IMR-90 (cell line): ENCODE results near the gene POLR1A. TPM values are rescaled to one million over a fixed set of nuclear protein-coding genes. Genes with fewer than 3 reads are reported as not detected.

ENCODE experiments used
- ATAC-seq: fragments of 200-7000 bp; cut with Tn5 transposase; 2 replicates; pipeline ENCODE4 v1.9.1; 2020; ENCODE audit warnings: low read depth, mild to moderate bottlenecking, moderate library complexity
- BruUV-seq: library from RNA; stranded (reverse); fragments of 400-500 nt; replicated peaks from 2 replicates; lab custom pipeline; 2021; lab: Mats Ljungman, UMichigan
- CTCF ChIA-PET: fragments of 300-600 bp; formaldehyde crosslinking; extraction: SDS; loops from one replicate; lab custom pipeline; 2021; ENCODE audit warnings: antibody characterized with exemption; lab: Yijun Ruan, JAX
- POLR2A ChIA-PET: fragments of 300-600 bp; sonication (Branson Sonifier 250); formaldehyde crosslinking; loops from one replicate; lab custom pipeline; 2022; ENCODE audit warnings: antibody characterized with exemption; ENCODE audit not compliant: unreplicated experiment; lab: Charles Lee
- DNase-seq: peaks from one replicate; pipeline ENCODE4 v3.0.0; 2013
- H2AFZ ChIP-seq: replicated peaks from 2 replicates; pipeline ENCODE3; 2013; ENCODE audit warnings: low read length, mild to moderate bottlenecking; ENCODE audit not compliant: poor library complexity
- H2AK5ac ChIP-seq: 2 replicates; pipeline ENCODE4 v1.6.1; 2013; ENCODE audit warnings: low read depth, low read length, inconsistent platforms
- H2AK9ac ChIP-seq: replicated peaks from 2 replicates; pipeline ENCODE3; 2013; ENCODE audit warnings: mild to moderate bottlenecking, low read depth, low read length, moderate library complexity; ENCODE audit not compliant: poor library complexity
- H2BK120ac ChIP-seq: 2 replicates; pipeline ENCODE4 v1.6.1; 2013; ENCODE audit warnings: low read depth, low read length, inconsistent platforms
- H2BK15ac ChIP-seq: 3 replicates; pipeline ENCODE4 v1.6.1; 2013; ENCODE audit warnings: low read depth, low read length, inconsistent platforms
- H2BK20ac ChIP-seq: 2 replicates; pipeline ENCODE4 v1.6.1; 2013; ENCODE audit warnings: low read depth, mild to moderate bottlenecking, inconsistent platforms, low read length, moderate library complexity
- H2BK5ac ChIP-seq: 2 replicates; pipeline ENCODE4 v1.6.1; 2013; ENCODE audit warnings: mild to moderate bottlenecking, low read depth, low read length, inconsistent platforms; ENCODE audit not compliant: poor library complexity, severe bottlenecking
- H3K14ac ChIP-seq: replicated peaks from 2 replicates; pipeline ENCODE4 v1.6.1; 2013; ENCODE audit warnings: low read depth, low read length, inconsistent platforms
- H3K18ac ChIP-seq: 2 replicates; pipeline ENCODE4 v1.6.1; 2013; ENCODE audit warnings: low read depth, low read length, control low read depth
- H3K23ac ChIP-seq: 2 replicates; pipeline ENCODE4 v1.6.1; 2013; ENCODE audit warnings: low read depth, low read length, inconsistent platforms
- H3K27ac ChIP-seq: 2 replicates; pipeline ENCODE4 v1.5.1; 2013; ENCODE audit warnings: mild to moderate bottlenecking, control low read depth, low read length; ENCODE audit not compliant: insufficient read depth
- H3K27me3 ChIP-seq: 2 replicates; pipeline ENCODE4 v1.6.1; 2013; ENCODE audit warnings: low read length; ENCODE audit not compliant: control insufficient read depth, insufficient read depth
- H3K36me3 ChIP-seq: 2 replicates; pipeline ENCODE4 v1.6.1; 2013; ENCODE audit warnings: low read length, mixed read lengths; ENCODE audit not compliant: control insufficient read depth, insufficient read depth
- H3K4ac ChIP-seq: 2 replicates; pipeline ENCODE4 v1.6.1; 2013; ENCODE audit warnings: low read depth, low read length, inconsistent platforms
- H3K4me1 ChIP-seq: 2 replicates; pipeline ENCODE4 v1.6.1; 2013; ENCODE audit warnings: low read length, mixed read lengths; ENCODE audit not compliant: control insufficient read depth, insufficient read depth
- H3K4me2 ChIP-seq: 2 replicates; pipeline ENCODE4 v1.6.1; 2013; ENCODE audit warnings: low read depth, mild to moderate bottlenecking, control low read depth, low read length, moderate library complexity
- H3K4me3 ChIP-seq: 2 replicates; pipeline ENCODE4 v1.5.1; 2013; ENCODE audit warnings: low read depth, mild to moderate bottlenecking, control low read depth, low read length, moderate library complexity; ENCODE audit not compliant: insufficient read depth
- H3K56ac ChIP-seq: 2 replicates; pipeline ENCODE4 v1.6.1; 2013; ENCODE audit warnings: low read length, inconsistent platforms; ENCODE audit not compliant: insufficient read depth; ENCODE audit errors: extremely low read depth
- H3K79me1 ChIP-seq, 2 experiments: 2 replicates each; pipeline ENCODE4 v1.6.1; 2013; ENCODE audit warnings: low read length in 2 of 2, inconsistent platforms in 1 of 2, low read depth in 1 of 2
- H3K9ac ChIP-seq: 2 replicates; pipeline ENCODE4 v1.6.1; 2013; ENCODE audit warnings: low read depth, low read length, control low read depth
- H3K9me1 ChIP-seq: 2 replicates; pipeline ENCODE4 v1.6.1; 2013; ENCODE audit warnings: low read length, inconsistent platforms; ENCODE audit not compliant: insufficient read depth
- H3K9me3 ChIP-seq: 2 replicates; pipeline ENCODE4 v1.6.1; 2013; ENCODE audit warnings: low read length; ENCODE audit not compliant: control insufficient read depth, insufficient read depth
- H4K20me1 ChIP-seq: 2 replicates; pipeline ENCODE4 v1.6.1; 2013; ENCODE audit warnings: low read length, inconsistent platforms; ENCODE audit not compliant: insufficient read depth
- H4K5ac ChIP-seq: 2 replicates; pipeline ENCODE4 v1.6.1; 2013; ENCODE audit warnings: mild to moderate bottlenecking, low read depth, low read length, control low read depth
- H4K8ac ChIP-seq, 2 experiments: 2 replicates each; pipeline ENCODE4 v1.6.1; 2013; ENCODE audit warnings: low read depth in 2 of 2, low read length in 2 of 2, control low read depth in 1 of 2, inconsistent platforms in 1 of 2
- H4K91ac ChIP-seq: 2 replicates; pipeline ENCODE4 v1.6.1; 2013; ENCODE audit warnings: low read depth, low read length, inconsistent platforms; ENCODE audit not compliant: insufficient read depth
- BHLHE40 ChIP-seq: fragments of 150-350 bp; IDR thresholded peaks from 2 replicates; pipeline ENCODE4 v1.6.1; 2016; ENCODE audit warnings: mild to moderate bottlenecking, low read depth, low read length
- CEBPB ChIP-seq: IDR thresholded peaks from 2 replicates; pipeline ENCODE4 v1.6.1; 2012; ENCODE audit warnings: low read depth, low read length, improper control_type of control experiment
- CHD1 ChIP-seq: IDR thresholded peaks from 2 replicates; pipeline ENCODE4 v1.6.1; 2012; ENCODE audit warnings: low read depth, low read length, improper control_type of control experiment
- MAFK ChIP-seq: IDR thresholded peaks from 2 replicates; pipeline ENCODE4 v1.6.1; 2012; ENCODE audit warnings: low read depth, low read length, improper control_type of control experiment
- MAZ ChIP-seq: IDR thresholded peaks from 2 replicates; pipeline ENCODE4 v1.6.1; 2012; ENCODE audit warnings: low read depth, mild to moderate bottlenecking, low read length, improper control_type of control experiment, moderate library complexity, borderline replicate concordance
- NFE2L2 ChIP-seq: fragments of 150-350 bp; IDR thresholded peaks from 2 replicates; pipeline ENCODE4 v1.6.1; 2016; ENCODE audit warnings: low read depth, mild to moderate bottlenecking, low read length
- RAD21 ChIP-seq: IDR thresholded peaks from 2 replicates; pipeline ENCODE4 v1.6.1; 2012; ENCODE audit warnings: low read length, improper control_type of control experiment
- RCOR1 ChIP-seq: IDR thresholded peaks from 2 replicates; pipeline ENCODE4 v1.6.1; 2012; ENCODE audit warnings: mild to moderate bottlenecking, low read length, improper control_type of control experiment; ENCODE audit not compliant: insufficient replicate concordance
- SMC3 ChIP-seq: fragments of 150-350 bp; IDR thresholded peaks from 2 replicates; pipeline ENCODE4 v1.6.1; 2016; ENCODE audit warnings: low read depth, mild to moderate bottlenecking, antibody characterized with exemption, low read length, moderate library complexity
- USF2 ChIP-seq: fragments of 150-350 bp; IDR thresholded peaks from 2 replicates; pipeline ENCODE4 v1.6.1; 2017; ENCODE audit warnings: mild to moderate bottlenecking, antibody characterized with exemption, low read length, low read depth
- WGBS, 2 experiments: methylation state at CpG; one replicate each; pipeline versions ENCODE4 v1.1.5 to v1.1.7; 2013; ENCODE audit warnings: missing lambda C conversion rate in 2 of 2; ENCODE audit not compliant: insufficient read length in 1 of 2; ENCODE audit errors: extremely low coverage in 2 of 2; 5-methylcytosine and 5-hydroxymethylcytosine counted together
- dilution Hi-C: fragments of 300-500 bp; cut with HindIII; formaldehyde crosslinking; loops from one replicate; pipeline ENCODE4 v1.14.3; 2018; ENCODE audit warnings: low sequenced_read_pairs; ENCODE audit not compliant: unreplicated experiment
- in situ Hi-C: fragments of 300-500 bp; cut with MboI; formaldehyde crosslinking; loops from 3 replicates; pipeline ENCODE4 v1.14.3; 2019; ENCODE audit warnings: low sequenced_read_pairs, inconsistent platforms, mixed read lengths
- intact Hi-C: fragments of 100-400 bp; cut with micrococcal nuclease; formaldehyde crosslinking; loops from 2 replicates; pipeline ENCODE4 v1.10.0; 2022
- polyA plus RNA-seq, 3 experiments: library from polyadenylated mRNA; depleted of rRNA; stranded (reverse); fragments of >200 nt; gene quantifications; 2 replicates each; pipeline ENCODE4 v1.2.3, GENCODE V29; 2012; ENCODE audit warnings: low replicate concordance in 1 of 3
- total RNA-seq: library from RNA; depleted of rRNA; stranded (reverse); fragments of >200 nt; gene quantifications from 2 replicates; pipeline ENCODE4 v1.2.3, GENCODE V29; 2012
- TF ChIP-seq, protein P1 (sequence below): fragments of 150-350 bp; IDR thresholded peaks from 2 replicates; pipeline ENCODE4 v1.6.1; 2016; ENCODE audit warnings: low read depth, mild to moderate bottlenecking, low read length, moderate library complexity, borderline replicate concordance

The POLR1A gene
- total and polyA plus RNA-seq, 2 of the 4 experiments (the other 2 are of a cell fraction) = 7.6 to 27.4 TPM

- peaks cover 3% of the 10 kb centered on the region; the same call in 1 of the 2 replicates for H3K4me1 ChIP-seq
- no peak overlapping the region for H3K4ac ChIP-seq
- H2AK9ac ChIP-seq = no peak overlapping the region
- no peak overlapping the region for H3K18ac ChIP-seq
- no peak for DNase-seq
- no peak overlapping the region for H4K91ac ChIP-seq
- H2BK20ac ChIP-seq = no peak overlapping the region
- no peaks in the 10 kb centered on the region for H3K27me3 ChIP-seq
- H2BK15ac ChIP-seq = no peak overlapping the region; the same call in 2 of the 3 replicates
- peaks cover 3 to 21% of the 10 kb centered on the region in 2 experiments; a peak in 3 of 4 replicates for H3K79me1 ChIP-seq
- H3K27ac ChIP-seq = no peak overlapping the region
- POLR2A ChIA-PET = no interaction called here
- H3K9me3 ChIP-seq = no peaks in the 10 kb centered on the region
- CTCF ChIA-PET = interaction anchor here (2.2 kb wide), 1 partner anchor 242 kb away, joined by 7 read pairs; no protein-coding TSS in a partner anchor
- H3K9me1 ChIP-seq = no peaks in the 10 kb centered on the region; the same call in 1 of the 2 replicates
- H3K9ac ChIP-seq = no peak overlapping the region
- H3K56ac ChIP-seq = no peak overlapping the region
- H2AK5ac ChIP-seq = no peak overlapping the region
- no peak for ATAC-seq
- H3K4me2 ChIP-seq = no peak overlapping the region
- no peak overlapping the region for H3K4me3 ChIP-seq
- H3K23ac ChIP-seq = no peak overlapping the region
- H4K8ac ChIP-seq = no peak overlapping the region
- dilution Hi-C loops (no loop called here), intact Hi-C loops (no loop called here), in situ Hi-C loops (no loop called here)
- WGBS, 2 experiments = no CpG with 5 or more reads among the region's 8 CpGs
- BruUV-seq = no TSS peak
- H3K14ac ChIP-seq = no peak overlapping the region
- no peak overlapping the region for H2AFZ ChIP-seq
- no peak overlapping the region for H2BK120ac ChIP-seq
- H3K36me3 ChIP-seq = peaks cover 45% of the 10 kb centered on the region
- no peaks in the 10 kb centered on the region for H4K20me1 ChIP-seq
- H2BK5ac ChIP-seq = no peak overlapping the region
- no peak overlapping the region for H4K5ac ChIP-seq
- TF ChIP-seq RCOR1 (no peak), MAZ (no peak), USF2 (no peak), NFE2L2 (no peak), CEBPB (no peak), BHLHE40 (no peak), SMC3 (no peak), MAFK (no peak), RAD21 (no peak), CHD1 (no peak)
- TF ChIP-seq, protein P1, sequence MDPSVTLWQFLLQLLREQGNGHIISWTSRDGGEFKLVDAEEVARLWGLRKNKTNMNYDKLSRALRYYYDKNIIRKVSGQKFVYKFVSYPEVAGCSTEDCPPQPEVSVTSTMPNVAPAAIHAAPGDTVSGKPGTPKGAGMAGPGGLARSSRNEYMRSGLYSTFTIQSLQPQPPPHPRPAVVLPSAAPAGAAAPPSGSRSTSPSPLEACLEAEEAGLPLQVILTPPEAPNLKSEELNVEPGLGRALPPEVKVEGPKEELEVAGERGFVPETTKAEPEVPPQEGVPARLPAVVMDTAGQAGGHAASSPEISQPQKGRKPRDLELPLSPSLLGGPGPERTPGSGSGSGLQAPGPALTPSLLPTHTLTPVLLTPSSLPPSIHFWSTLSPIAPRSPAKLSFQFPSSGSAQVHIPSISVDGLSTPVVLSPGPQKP = no peak
Measured at GRCh38 chr2:86069091-86069685, 36.5 kb downstream of the POLR1A start.
